ENCODE results near the gene FAM53B.

FAM53B gene

GRCh38 chr10:124725171-124725631 lies 19.0 kb downstream of the FAM53B start:
- TF ChIP-seq, protein P1, sequence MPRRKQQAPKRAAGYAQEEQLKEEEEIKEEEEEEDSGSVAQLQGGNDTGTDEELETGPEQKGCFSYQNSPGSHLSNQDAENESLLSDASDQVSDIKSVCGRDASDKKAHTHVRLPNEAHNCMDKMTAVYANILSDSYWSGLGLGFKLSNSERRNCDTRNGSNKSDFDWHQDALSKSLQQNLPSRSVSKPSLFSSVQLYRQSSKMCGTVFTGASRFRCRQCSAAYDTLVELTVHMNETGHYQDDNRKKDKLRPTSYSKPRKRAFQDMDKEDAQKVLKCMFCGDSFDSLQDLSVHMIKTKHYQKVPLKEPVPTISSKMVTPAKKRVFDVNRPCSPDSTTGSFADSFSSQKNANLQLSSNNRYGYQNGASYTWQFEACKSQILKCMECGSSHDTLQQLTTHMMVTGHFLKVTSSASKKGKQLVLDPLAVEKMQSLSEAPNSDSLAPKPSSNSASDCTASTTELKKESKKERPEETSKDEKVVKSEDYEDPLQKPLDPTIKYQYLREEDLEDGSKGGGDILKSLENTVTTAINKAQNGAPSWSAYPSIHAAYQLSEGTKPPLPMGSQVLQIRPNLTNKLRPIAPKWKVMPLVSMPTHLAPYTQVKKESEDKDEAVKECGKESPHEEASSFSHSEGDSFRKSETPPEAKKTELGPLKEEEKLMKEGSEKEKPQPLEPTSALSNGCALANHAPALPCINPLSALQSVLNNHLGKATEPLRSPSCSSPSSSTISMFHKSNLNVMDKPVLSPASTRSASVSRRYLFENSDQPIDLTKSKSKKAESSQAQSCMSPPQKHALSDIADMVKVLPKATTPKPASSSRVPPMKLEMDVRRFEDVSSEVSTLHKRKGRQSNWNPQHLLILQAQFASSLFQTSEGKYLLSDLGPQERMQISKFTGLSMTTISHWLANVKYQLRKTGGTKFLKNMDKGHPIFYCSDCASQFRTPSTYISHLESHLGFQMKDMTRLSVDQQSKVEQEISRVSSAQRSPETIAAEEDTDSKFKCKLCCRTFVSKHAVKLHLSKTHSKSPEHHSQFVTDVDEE (CRISPR knock-in tag; IDR thresholded peaks at IDR 0.05) = no peak
- TF ChIP-seq ISL1 (CRISPR knock-in tag; IDR thresholded peaks at IDR 0.05) = no peak
- no peak for TF ChIP-seq ZNF565 (CRISPR knock-in tag; conservative IDR thresholded peaks at IDR 0.05; ENCODE audit: low read depth)
- TF ChIP-seq GLIS3 (CRISPR knock-in tag; IDR thresholded peaks at IDR 0.05) = no peak
- no peak for TF ChIP-seq ZFP3 (CRISPR knock-in tag; IDR thresholded peaks at IDR 0.05)
- TF ChIP-seq ESRRG (CRISPR knock-in tag; IDR thresholded peaks at IDR 0.05) = no peak
- no peak for TF ChIP-seq OSR1 (CRISPR knock-in tag; IDR thresholded peaks at IDR 0.05)
- no peak for TF ChIP-seq POU6F1 (CRISPR knock-in tag; IDR thresholded peaks at IDR 0.05; ENCODE audit: borderline replicate concordance, low read depth)
- TF ChIP-seq ZFP30 (CRISPR knock-in tag; IDR thresholded peaks at IDR 0.05) = no peak
- no peak for ATAC-seq

- ATAC-seq = no peak
- TF ChIP-seq ZNF70 (CRISPR knock-in tag; IDR thresholded peaks at IDR 0.05) (no peak), ARNTL (CRISPR knock-in tag; IDR thresholded peaks at IDR 0.05; ENCODE audit: borderline replicate concordance, low read depth) (no peak), ZFP30 (CRISPR knock-in tag; IDR thresholded peaks at IDR 0.05) (no peak), CREB5 (CRISPR knock-in tag; IDR thresholded peaks at IDR 0.05; ENCODE audit: low read depth) (no peak), POU6F1 (CRISPR knock-in tag; IDR thresholded peaks at IDR 0.05; ENCODE audit: borderline replicate concordance, low read depth) (no peak), ZC3H10 (CRISPR knock-in tag; IDR thresholded peaks at IDR 0.05) (no peak)
Observed at GRCh38 chr10:124724279-124725027, 19.7 kb downstream of the FAM53B start.

- TF ChIP-seq ZNF70 (CRISPR knock-in tag; IDR thresholded peaks at IDR 0.05) (no peak), CREB5 (CRISPR knock-in tag; IDR thresholded peaks at IDR 0.05; ENCODE audit: low read depth) (no peak), BACH2 (CRISPR knock-in tag; IDR thresholded peaks at IDR 0.05; ENCODE audit: borderline replicate concordance) (no peak), POU6F1 (CRISPR knock-in tag; IDR thresholded peaks at IDR 0.05; ENCODE audit: borderline replicate concordance, low read depth) (no peak), ZFP3 (CRISPR knock-in tag; IDR thresholded peaks at IDR 0.05) (no peak)
- TF ChIP-seq, protein P1 (CRISPR knock-in tag; IDR thresholded peaks at IDR 0.05) = no peak
- no peak for ATAC-seq
Observed at GRCh38 chr10:124723826-124724225, 20.4 kb downstream of the FAM53B start.

Data from SK-N-SH treated with all-trans-retinoic acid at 6 μM for 48 hours (cell line).